HG03378 (cell line): ENCODE measurements around the gene MEFV.
"Not testable (repeated sequence)": the region's sequence is repeated elsewhere in the genome, so short reads cannot be mapped to it uniquely, and the experiment has no call there.

Source experiments
- ATAC-seq: cut with Tn5 transposase; IDR thresholded peaks from one replicate; pipeline ENCODE4 v1.9.1; 2021; ENCODE audit warnings: mild to moderate bottlenecking, moderate library complexity; ENCODE audit not compliant: unreplicated experiment

MEFV gene

DNA sequence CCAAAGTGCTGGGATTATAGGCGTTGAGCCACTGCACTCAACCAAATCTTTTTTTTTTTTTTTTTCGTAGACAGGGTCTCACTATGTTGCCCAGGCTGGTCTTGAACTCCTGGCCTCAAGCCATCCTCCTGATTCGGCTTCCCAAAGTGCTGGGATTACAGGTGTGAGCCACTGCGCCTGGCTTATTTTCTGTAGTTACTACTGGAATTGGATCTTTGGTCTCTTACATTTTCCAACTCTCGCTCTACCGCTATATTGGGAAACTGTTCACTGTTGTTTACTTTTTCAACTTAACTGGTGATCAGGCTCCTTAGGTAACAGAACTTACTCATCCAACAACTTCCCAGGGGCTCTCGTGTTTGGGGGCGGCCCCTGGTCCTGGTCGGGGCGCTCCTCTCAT, 35.6 kb downstream of the MEFV start:
- no peak for ATAC-seq

DNA sequence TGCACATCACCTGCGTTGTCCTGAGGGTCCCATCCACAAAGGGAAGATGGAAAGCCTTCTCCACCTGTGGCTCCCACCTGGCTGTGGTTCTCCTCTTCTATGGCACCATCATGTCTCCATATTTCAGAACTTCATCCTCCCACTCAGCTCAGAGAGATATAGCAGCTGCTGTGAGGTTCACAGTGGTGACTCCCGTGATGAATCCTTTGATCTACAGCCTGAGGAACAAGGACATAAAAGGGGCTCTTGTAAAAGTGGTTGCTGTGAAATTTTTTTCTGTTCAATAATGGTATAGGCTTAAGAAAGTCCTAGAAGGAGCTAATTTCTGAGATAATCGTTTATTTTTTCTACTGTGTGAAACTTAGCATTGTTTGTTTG, 40.2 kb downstream of the MEFV start:
- no peak for ATAC-seq

DNA sequence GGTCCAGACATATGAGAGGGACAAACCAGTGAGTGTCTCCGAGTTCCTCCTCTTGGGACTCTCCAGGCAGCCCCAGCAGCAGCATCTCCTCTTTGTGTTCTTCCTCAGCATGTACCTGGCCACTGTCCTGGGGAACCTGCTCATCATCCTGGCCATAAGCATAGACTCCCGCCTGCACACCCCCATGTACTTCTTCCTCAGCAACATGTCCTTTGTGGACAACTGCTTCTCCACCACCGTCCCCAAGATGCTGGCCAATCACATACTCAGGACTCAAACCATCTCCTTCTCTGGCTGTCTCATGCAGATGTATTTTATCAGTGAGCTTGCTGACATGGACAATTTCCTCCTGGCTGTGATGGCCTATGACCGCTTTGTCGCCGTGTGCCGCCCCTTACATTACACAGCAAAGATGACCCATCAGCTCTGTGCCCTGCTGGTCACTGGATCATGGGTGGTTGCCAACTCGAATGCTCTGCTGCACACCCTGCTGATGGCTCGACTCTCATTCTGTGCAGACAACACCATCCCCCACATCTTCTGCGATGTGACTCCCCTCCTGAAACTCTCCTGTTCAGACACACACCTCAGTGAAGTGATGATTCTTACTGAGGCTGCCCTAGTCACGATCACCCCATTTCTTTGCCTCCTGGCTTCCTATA, 40.7 kb downstream of the MEFV start:
- no peak for ATAC-seq

DNA sequence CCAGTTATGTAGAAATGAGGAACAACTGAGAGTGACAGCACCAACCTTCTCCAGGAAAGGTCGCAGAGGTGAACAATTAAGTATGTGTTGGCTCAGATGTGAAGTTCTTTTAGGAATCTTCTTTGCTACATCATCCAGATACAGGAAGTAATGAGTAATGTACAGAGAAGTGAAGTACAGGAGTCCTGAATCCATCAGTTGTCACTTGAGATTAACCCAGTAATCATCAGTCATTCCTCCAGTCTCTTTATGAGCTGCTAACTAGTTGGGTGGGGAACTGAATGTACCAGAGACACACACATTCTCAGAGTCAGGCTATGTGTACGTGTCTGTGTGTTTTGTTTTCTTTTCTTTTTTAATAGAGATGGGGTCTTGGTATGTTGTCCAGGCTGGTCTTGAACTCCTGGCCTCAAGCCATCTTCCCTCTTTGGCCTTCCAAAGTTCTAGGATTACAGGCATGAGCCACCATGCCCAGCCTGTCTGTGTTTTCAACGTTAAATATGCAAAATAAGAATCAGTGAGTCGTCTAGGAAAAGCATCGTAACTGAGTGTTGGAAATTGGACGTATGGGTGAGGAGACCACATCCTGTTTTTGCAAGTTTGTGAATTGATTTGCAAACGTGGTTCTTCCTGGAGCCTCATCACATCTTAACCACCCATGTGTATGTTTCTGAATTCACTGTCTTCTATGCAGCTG, 41.4 kb downstream of the MEFV start:
- ATAC-seq: no peak

DNA sequence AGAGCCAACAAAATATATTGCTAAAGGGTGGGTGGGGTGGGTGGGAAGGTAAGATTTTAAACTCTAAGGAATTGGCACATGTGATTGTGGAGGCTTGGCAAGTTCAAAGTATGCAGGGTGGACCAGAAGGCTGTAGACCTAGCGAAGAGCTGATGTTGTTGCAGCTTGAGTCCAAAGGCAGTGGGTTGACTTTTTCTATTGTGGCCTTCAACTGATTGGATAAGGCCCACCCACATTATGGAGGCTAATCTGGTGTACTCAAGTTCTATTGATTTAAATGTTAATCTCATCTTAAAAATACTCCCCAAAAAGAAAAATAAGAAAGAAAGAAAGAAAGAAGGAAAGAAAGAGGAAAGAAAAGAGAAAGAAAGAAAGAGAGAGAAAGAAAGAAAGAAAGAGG, 43.9 kb downstream of the MEFV start:
- no peak for ATAC-seq

DNA sequence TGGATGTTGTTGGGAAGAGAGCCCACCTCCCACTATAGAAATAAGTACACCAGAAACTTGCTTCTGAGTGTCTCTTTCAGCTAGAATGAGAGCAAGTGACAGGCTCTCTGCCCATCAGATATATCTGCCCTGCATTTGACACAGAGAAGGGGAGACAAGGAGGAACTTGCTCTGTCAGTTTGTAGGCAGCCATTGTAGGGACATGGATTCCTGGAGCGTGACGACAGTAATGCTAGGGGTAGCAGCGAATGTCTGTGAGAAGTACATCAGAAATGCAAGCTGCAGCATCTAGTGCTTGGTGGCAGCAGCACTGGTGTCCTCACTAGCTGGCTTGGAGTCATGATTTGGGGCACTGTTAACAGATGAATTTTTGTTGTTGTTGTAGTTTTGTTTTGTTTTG, 44.4 kb downstream of the MEFV start:
- no peak for ATAC-seq

DNA sequence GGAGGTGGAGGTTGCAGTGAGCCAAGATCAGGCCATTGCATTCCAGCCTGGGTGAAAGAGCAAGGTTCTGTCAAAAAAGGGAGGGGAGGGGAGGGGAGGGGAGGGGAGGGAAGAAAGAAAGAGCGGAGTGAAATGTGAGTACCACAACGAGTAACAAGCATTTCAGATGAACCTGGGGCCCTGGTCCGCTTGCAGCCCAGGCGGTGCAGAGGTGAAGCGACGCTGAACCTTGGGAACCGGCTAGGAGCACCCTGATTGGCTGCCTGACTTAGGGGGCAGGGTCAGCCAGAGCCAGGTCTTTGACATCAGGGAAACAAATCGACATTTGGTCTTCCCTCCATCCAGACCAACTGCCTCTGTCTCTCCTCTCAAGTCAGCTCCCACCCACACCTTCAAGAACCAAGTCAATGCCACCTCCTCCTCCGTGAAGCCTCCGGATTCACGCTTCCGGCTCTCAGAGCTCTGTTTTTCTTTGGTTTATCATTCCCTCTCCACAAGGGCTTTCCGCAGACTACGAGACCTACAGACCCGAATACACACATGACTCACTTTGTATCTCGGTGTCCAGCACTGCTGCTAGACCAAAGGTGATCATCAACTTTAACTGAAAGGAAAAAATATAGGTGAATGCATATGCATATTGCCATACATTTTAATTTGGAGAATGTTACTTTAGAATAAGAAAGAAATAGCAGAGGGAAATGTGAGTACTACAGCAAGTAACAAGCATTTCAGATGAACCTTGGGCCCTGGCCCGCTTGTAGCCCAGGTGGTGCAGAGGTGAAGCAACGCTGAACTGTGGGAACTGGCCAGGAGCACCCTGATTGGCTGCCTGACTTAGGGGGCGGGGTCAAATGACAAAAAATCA, 49.1 kb downstream of the MEFV start:
- no peak for ATAC-seq

DNA sequence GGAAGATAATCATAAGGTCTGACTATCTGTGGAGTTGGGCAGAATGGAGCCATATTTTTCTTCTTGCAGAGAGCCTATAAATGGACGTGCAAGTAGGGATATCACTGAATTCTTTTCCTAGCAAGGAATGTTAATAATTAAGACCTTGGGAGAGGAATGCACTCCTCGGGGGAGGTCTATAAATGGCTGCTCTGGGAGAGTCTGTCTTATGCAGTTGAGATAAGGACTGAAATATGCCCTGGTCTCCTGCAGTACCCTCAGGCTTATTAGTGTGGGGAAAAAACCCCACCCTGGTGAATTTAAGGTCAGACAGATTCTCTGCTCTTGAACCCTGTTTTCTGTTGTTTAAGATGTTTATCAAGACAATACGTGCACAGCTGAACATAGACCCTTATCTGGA, 50.5 kb downstream of the MEFV start:
- ATAC-seq: not testable (repeated sequence)

DNA sequence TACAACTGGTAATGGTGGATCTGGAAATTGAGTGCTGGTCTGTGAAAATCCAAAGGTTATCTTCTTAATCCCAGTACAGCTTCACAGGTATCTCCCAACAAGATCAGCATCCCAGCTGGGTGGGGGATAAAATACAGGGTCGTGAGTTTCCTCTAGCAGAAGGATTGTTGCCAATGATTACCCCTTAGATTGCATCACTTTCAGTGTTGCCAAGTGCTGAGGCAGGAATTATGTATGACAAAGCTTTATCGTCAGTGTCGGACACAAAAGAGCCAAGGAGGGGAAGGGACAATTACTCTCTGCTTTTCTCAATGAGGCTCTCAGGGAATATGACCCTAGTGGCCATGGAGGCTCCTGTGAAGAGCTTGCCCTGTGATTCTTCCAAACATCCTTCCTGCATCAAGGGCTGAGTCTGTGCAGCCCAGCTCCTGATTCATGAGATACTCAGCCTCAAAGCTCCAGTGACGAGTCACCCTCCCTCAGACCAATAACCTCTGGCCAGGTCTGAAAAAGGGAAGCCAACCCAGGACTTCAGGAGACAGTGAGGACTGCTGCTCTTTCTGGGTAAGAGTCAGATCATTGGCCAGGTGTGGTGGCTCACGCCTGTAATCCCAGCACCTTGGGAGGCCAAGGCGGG, 53.4 kb downstream of the MEFV start:
- no peak for ATAC-seq

DNA sequence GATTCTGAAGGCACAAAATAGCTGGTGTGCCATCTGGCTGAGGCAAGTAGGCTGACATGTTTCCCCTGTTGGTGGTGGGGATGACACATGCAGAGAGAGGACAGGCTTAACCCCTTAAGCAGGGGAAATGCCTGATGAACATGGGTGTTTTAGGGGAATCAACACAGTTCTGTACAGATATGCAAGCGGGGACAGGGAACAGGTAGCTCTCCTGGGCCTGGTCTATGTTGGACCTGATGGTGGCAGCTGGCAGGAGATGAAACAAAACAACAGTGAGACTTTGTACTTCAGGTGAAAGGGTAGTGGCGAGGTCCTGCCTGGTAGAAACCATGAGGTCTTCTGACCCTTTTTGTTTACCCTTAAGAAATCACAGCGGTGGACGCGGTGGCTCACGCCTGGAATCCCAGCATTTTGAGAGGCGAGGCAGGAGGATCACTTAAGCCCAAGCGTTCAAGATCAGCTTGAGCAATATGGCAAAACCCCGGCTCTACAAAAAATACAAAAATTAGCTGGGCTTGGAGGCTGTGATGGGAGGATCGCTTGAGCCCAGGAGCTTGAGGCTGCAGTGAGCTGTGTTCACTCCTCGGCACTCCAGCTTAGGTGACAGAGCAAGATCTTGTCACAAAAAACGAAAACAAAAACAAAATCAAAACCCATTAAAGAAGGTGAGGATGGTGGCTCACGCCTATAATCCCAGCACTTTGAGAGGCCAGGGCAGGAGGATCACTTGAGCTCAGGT, 57.9 kb downstream of the MEFV start:
- ATAC-seq: no peak

DNA sequence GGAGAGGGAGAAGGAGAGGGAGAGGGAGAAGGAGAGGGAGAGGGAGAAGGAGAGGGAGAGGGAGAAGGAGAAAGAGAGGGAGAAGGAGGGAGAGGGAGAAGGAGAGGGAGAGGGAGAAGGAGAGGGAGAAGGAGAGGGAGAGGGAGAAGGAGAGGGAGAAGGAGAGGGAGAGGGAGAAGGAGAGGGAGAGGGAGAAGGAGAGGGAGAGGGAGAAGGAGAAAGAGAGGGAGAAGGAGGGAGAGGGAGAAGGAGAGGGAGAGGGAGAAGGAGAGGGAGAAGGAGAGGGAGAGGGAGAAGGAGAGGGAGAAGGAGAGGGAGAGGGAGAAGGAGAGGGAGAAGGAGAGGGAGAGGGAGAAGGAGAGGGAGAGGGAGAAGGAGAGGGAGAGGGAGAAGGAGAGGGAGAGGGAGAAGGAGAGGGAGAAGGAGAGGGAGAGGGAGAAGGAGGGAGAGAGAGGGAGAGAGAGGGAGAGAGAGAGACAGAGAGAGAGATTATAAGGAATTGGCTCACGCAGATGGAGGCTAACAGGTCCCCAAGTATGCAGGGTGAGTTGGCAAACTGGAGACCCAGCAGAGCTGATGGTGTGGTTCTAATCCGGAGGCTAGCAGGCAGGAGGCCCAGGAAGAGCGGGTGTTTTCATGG, 58.6 kb downstream of the MEFV start:
- not testable (repeated sequence) for ATAC-seq

DNA sequence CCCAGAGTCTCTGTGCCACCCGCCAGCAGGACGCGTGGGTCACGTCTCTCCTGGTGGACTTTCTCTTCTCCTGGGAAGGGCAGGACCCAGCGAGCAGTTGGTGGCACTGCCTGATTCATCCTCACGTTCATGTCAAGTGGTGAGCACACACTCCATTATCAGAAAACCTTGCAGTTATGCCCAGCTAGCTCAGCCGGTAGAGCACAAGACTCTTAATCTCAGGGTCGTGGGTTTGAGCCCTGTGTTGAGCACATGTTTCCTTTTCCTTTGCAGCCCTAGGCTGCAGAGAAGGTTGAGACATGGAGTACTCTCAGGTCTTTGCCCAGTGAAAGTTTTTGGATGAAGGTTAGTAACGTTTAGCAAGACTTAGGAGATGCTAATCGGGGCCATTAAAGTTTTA, 60.5 kb downstream of the MEFV start:
- no peak for ATAC-seq

DNA sequence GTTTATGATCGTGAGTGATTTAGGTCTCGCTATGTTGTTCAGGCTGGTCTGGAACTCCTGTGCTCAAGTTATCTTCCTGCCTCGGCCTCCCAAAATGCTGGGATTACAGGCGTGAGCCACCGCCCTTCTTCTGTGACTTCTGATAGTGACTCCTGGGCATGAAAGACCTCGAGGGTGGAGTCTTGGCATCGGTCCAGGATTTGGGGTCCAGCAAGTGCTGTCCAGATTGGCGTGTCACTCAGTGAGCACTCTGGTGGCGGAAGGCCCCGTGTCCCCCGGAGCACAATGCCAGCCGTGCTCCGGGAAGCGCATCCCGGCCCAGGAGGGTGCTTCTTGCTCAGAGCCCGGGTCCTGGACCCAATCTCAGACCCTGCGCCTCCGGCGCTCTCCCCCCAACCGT, 61.6 kb downstream of the MEFV start:
- no peak for ATAC-seq

DNA sequence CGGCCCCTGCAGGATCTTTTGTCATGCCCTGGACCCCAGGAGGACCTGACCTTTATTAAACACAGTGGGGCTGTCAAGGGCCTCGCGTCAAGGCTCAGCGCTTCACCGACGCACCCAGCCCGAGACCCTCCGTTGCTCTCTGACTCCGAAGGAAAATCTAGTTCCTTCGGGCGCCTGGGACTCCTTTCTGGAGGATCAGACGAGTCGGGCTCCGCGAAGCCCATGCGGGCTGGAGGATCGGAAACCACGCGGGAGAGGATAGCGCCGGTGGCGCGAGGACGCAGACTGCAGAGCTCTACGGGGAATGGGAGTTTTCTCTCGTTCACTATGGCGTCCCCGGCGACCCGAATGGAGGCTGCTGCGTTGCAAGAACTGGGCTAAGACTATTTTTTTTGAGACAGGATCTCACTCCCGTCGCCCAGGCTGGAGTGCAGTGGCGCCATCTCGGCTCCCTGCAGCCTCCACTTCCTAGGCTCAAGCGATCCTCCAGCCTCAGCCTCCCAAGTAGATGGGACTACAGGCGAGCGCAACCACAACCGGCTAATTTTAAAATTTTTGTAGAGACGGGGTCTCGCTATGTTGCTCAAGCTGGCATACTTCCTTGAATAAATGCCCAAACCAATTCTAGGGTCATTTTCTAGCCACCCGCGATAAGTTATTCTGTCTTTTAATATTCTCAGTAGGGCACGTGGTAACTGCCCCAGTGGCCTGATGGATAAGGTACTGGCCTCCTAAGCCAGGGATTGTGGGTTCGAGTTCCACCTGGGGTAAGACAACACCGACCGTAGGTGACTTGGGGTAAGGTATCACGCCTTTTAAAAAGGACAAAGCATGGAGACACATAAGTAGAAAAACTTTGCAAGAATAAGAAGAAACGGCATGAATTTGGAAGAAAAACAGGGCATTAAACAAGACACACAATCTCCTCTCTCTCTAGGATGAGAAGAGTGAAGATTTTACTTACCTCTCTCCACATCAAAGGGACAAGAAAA, 62.9 kb downstream of the MEFV start:
- ATAC-seq: no peak

DNA sequence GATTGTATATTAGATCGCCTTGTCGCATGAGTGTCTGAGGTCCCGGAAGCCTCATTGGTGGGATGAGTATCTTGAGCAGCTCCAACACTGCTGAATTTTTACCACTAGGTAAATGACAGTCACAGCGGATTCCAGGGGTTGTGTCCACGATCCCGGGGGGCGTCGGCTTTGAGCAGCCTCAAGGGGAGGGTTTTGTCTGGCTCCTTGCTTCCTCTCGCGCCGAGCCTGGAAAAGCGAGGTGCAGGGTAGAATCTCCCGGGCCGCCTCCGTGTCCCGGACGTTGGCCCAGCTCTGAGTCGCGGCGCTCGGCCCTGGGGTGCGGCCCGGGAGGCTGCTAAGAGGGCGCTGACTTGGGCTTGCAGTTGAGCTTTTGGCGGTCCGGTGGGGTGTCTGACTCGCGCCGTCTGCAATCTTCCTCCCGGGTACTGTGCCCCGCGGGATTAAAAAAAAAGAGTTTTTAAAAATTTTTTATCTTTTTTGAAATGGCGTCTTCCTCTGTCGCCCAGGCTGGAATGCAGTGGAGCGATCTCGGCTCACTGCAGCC, 63.9 kb downstream of the MEFV start:
- ATAC-seq: no peak
